Adrenal gland (tissue), 5 donors: ENCODE results near the gene BAG3.

Experiments used
- POLR2A ChIP-seq, 2 donors: fragments of 450-650 bp; IDR thresholded peaks; one replicate each; pipeline ENCODE4 v1.6.1; 2017; ENCODE audit warnings: antibody characterized with exemption in 2 of 2, mild to moderate bottlenecking in 2 of 2, moderate library complexity in 1 of 2
- TF ChIP-seq, protein P1 (sequence below), 6 experiments: fragments of 450-650 bp in 4 of 6; fragments of 200-600 bp in 2 of 6; sonication (generic) in 1 of 6; IDR thresholded peaks; 1 replicate in 5 of 6; 2 replicates in 1 of 6; pipeline versions ENCODE4 v1.5.1 to v1.8.0; 2016 to 2021; ENCODE audit warnings: antibody characterized with exemption in 6 of 6, mild to moderate bottlenecking in 2 of 6, moderate library complexity in 1 of 6
- donor health status: DM: no; HTN: no; CAD: no.

DNA sequence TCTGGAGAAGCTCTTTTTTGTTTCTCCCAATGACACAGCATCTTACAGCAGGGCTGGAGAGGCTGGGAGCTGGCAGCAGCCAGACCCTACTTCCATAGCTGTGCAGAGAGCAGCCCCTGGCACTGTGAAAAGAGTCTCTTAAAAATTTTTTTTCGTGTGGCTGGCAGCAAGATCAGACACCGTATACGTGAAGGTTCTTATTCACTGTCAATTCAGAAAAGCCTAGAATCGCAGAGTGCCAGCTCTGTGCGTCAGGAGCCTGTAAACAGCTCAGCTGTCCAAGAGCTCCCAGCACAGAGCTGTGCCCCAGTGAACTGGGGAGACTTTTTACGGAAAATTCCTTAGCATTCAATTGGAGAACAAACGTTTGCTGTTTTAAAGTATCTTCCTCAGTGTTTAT, 6.5 kb downstream of the BAG3 start:
- TF ChIP-seq, protein P1, sequence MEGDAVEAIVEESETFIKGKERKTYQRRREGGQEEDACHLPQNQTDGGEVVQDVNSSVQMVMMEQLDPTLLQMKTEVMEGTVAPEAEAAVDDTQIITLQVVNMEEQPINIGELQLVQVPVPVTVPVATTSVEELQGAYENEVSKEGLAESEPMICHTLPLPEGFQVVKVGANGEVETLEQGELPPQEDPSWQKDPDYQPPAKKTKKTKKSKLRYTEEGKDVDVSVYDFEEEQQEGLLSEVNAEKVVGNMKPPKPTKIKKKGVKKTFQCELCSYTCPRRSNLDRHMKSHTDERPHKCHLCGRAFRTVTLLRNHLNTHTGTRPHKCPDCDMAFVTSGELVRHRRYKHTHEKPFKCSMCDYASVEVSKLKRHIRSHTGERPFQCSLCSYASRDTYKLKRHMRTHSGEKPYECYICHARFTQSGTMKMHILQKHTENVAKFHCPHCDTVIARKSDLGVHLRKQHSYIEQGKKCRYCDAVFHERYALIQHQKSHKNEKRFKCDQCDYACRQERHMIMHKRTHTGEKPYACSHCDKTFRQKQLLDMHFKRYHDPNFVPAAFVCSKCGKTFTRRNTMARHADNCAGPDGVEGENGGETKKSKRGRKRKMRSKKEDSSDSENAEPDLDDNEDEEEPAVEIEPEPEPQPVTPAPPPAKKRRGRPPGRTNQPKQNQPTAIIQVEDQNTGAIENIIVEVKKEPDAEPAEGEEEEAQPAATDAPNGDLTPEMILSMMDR (IDR thresholded peaks at IDR 0.05), result no peak
- no peak for TF ChIP-seq POLR2A (IDR thresholded peaks at IDR 0.05)
